Measurements from ENCODE around the gene SPOCK1. TPM values are rescaled to one million over a fixed set of nuclear protein-coding genes. Genes with fewer than 3 reads are reported as not detected.

The SPOCK1 gene
- total RNA-seq, 1 experiment from 2014 or later, result 10.9 TPM

- no peaks in the 10 kb centered on the region for H3K27me3 ChIP-seq (ENCODE audit: insufficient read depth, low read length)
- no peak for TF ChIP-seq CTCF (conservative IDR thresholded peaks at IDR 0.05)
- H4K20me1 ChIP-seq (ENCODE audit: control insufficient read depth, insufficient read depth, insufficient read length), result no peaks in the 10 kb centered on the region
- H3K23me2 ChIP-seq (ENCODE audit: insufficient read length, low read depth, low read length, poor library complexity, severe bottlenecking), result no peaks in the 10 kb centered on the region
- no peak for DNase-seq
- no peak overlapping the region for H2BK5ac ChIP-seq (ENCODE audit: insufficient read length, low read length)
- no peak overlapping the region for H2BK15ac ChIP-seq (ENCODE audit: low read depth, low read length)
- no peak overlapping the region for H2BK20ac ChIP-seq (ENCODE audit: low read depth, low read length, poor library complexity, severe bottlenecking)
- no peak overlapping the region for H2BK12ac ChIP-seq (ENCODE audit: insufficient read length, low read depth, low read length)
- H3K4ac ChIP-seq (ENCODE audit: low read depth, low read length), result no peak overlapping the region
- H3K4me1 ChIP-seq (ENCODE audit: insufficient read depth, low read length), result peaks cover 5% of the 10 kb centered on the region; the same call in 1 of the 2 replicates
- H3K18ac ChIP-seq (ENCODE audit: insufficient read length, low read depth, low read length), result no peak overlapping the region
- no peak overlapping the region for H3K56ac ChIP-seq (ENCODE audit: insufficient read length, low read depth, low read length)
- no peaks in the 10 kb centered on the region for H3K9me3 ChIP-seq (ENCODE audit: control insufficient read depth, low read depth, low read length)
- H3T11ph ChIP-seq (ENCODE audit: low read length), result no peak overlapping the region
- H3K23ac ChIP-seq (ENCODE audit: insufficient read length, low read depth, low read length), result no peak overlapping the region
- Mint-ChIP-seq H3K27ac (no peak overlapping the region), H3K4me1 (peaks cover 40 to 45% of the 10 kb centered on the region in 2 experiments), H3K4me3 (no peak overlapping the region), H3K9me3 (no peaks in the 10 kb centered on the region), H3K36me3 (ENCODE audit: insufficient read depth in 1 of 3, low read depth in 3 of 3) (no peaks in the 10 kb centered on the region), H3K27me3 (ENCODE audit: low read depth) (peaks cover 3% of the 10 kb centered on the region; the same call in 1 of the 2 replicates)
- H3K9ac ChIP-seq (ENCODE audit: extremely low read depth, insufficient read length, low read length), result no peak overlapping the region
- no CpG with 5 or more reads among the region's 2 CpGs for WGBS (ENCODE audit: extremely low coverage, insufficient read length, low lambda C conversion rate)
- H3K4me2 ChIP-seq (ENCODE audit: insufficient read depth, insufficient read length, low read length), result no peak overlapping the region
- H2AK5ac ChIP-seq (ENCODE audit: insufficient read length, low read length), result no peak overlapping the region
- no peaks in the 10 kb centered on the region for H3K79me2 ChIP-seq (ENCODE audit: insufficient read depth, low read length)
- H3K14ac ChIP-seq (ENCODE audit: insufficient read depth, low read length), result no peak overlapping the region
- H4K8ac ChIP-seq (replicated peaks; ENCODE audit: insufficient read length, low read depth, low read length), result no peak overlapping the region
- no peak overlapping the region for H4K91ac ChIP-seq (ENCODE audit: insufficient read length, low read depth, low read length)
- H4K5ac ChIP-seq (ENCODE audit: insufficient read length, low read depth, low read length), result no peak overlapping the region
- H3K79me1 ChIP-seq (ENCODE audit: insufficient read depth, low read depth, low read length, poor library complexity, severe bottlenecking), result no peaks in the 10 kb centered on the region
- H2BK120ac ChIP-seq (ENCODE audit: low read depth, low read length, poor library complexity, severe bottlenecking), result no peak overlapping the region
- no peak overlapping the region for H2AFZ ChIP-seq (ENCODE audit: low read length)
- H3K27ac ChIP-seq (ENCODE audit: insufficient read length, low read depth, low read length), result no peak overlapping the region
These were observed 185.5 kb downstream of the SPOCK1 start for GRCh38 chr5:137313526-137314175.

Data from H9 (cell line).